AG10803 (cell line): Measurements from ENCODE around the gene TMEM63C.

ENCODE experiments used
- DNase-seq: peaks from one replicate; pipeline ENCODE4 v3.0.0; 2010; ENCODE audit warnings: low read depth
- H3K4me3 ChIP-seq: 2 replicates; pipeline ENCODE4 v1.5.1; 2011; ENCODE audit warnings: mild to moderate bottlenecking, low read length, control low read depth
- TF ChIP-seq, protein P1 (sequence below): conservative IDR thresholded peaks from 2 replicates; pipeline ENCODE4 v1.5.1; 2011; ENCODE audit warnings: mild to moderate bottlenecking, low read length, control low read depth, inconsistent platforms

TMEM63C gene

DNA sequence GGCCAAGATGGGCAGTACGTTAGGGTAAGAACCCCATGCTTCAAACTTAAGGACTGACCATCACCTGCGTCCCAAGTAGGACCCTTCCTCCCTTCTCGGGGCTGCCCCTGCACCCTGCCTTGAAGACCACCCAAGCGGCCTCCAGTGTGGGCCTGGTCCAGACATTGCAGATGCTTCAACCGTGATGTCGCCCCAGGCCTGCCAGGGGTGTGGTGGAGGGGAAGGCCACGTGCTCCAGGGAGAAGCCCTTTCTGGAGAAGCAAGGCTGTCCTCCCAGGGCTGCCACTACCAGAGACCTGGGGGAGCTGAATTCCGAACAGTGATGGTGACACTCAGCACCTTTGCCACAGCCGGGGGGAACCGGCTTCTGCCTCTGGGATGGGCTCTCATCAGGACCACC lies 76.1 kb downstream of the TMEM63C start:
- DNase-seq = no peak
- TF ChIP-seq, protein P1, sequence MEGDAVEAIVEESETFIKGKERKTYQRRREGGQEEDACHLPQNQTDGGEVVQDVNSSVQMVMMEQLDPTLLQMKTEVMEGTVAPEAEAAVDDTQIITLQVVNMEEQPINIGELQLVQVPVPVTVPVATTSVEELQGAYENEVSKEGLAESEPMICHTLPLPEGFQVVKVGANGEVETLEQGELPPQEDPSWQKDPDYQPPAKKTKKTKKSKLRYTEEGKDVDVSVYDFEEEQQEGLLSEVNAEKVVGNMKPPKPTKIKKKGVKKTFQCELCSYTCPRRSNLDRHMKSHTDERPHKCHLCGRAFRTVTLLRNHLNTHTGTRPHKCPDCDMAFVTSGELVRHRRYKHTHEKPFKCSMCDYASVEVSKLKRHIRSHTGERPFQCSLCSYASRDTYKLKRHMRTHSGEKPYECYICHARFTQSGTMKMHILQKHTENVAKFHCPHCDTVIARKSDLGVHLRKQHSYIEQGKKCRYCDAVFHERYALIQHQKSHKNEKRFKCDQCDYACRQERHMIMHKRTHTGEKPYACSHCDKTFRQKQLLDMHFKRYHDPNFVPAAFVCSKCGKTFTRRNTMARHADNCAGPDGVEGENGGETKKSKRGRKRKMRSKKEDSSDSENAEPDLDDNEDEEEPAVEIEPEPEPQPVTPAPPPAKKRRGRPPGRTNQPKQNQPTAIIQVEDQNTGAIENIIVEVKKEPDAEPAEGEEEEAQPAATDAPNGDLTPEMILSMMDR = no peak
- H3K4me3 ChIP-seq = no peak overlapping the region

DNA sequence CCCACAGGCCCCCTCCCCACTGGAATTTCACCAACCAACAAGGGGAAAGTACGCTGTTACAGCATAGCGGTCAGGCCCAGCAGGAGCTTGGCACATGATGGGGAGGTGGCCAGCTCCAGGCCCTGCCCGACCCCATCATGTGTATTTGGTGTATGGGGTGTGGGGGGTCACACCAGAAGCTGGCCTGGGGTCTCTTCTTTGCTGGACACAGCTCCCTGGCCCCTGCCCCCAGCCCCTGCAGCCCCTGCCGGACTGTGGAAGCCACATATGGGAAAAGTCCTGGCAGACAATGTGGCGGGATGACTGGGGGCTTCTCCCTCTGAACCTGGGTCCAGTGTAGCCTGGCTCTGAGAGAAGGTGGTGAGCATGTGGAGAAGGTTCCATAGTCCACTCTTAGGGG lies 77.0 kb downstream of the TMEM63C start:
- TF ChIP-seq, protein P1 = no peak
- no peak for DNase-seq
- H3K4me3 ChIP-seq = no peak overlapping the region

DNA sequence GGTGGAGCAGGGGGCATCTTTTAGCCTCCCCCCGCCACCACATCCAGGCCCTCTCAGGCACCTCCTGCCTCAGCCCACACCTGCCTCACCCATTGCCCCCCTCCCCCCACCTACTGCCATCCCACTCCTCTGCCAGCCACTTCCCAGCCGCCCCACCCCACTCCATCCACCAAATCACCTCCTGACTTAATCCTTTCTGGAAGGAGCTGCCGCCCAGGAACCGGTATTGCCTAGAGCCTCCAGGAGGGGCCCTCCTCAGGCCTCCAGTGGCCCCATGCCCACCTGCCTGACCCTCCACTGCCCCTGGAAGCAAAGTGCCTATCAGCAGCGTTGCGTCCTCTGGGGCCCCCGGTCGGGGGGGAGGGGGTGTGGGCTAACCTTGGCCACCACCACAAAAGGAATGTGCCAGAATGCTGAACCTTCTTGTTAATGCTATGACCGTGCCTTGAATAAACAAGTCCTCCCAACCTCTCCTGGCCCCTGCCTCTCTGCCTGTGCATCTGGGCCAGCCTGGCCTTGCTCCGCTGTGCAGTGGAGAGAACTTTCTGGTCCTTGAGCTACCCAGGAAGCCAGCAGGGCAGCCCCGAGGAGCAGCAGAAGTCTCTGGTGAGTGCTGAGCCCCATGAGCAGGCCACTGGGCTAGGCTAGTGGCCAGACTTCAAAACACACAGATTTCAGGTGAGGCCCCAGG lies 77.6 kb downstream of the TMEM63C start:
- DNase-seq = no peak
- TF ChIP-seq, protein P1 = no peak
- no peak overlapping the region for H3K4me3 ChIP-seq

DNA sequence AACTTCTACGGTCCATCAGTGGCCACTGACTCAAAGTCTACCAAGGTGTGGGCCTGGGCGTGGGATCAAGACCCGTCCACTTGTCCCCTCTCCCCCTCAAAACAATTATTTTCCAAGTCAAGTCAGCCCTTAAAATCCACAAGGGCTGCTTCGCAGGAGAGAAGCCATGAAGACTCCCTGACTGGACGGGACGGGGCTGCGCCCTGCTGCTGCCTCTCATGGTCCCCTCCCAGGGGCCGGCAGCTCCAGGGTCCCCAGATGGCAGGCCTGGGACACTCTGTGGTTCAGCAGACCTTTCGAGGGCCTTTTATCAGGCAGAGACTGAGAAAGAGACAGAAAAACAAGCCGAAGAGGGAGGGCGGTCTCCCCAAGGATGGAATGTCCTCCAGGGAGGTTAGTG lies 78.6 kb downstream of the TMEM63C start:
- DNase-seq = no peak
- TF ChIP-seq, protein P1 = no peak

DNA sequence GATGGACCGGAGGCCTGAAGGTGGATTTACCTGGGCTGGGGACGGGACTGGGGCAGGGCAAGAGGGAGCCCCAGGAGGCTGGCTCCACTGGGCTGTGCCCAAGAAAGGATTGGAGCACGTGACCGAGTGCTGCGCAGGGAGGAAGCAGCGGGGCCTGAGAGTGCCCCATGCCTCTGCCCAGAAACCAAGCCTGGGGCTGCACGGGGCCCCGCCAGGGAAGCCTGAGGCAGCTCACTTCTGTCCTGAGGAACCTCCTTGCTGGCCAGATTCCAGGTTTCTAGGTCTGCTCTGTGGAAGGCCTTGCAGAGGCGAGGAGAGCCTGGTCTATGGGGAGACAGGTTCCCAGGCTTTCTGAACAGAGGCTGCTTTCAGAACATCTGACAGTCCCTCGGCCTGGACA lies 79.0 kb downstream of the TMEM63C start:
- TF ChIP-seq, protein P1 = no peak
- no peak for DNase-seq

More for the DNA sequence above, 78.6 kb downstream of the TMEM63C start:
- no peak overlapping the region for H3K4me3 ChIP-seq

DNA sequence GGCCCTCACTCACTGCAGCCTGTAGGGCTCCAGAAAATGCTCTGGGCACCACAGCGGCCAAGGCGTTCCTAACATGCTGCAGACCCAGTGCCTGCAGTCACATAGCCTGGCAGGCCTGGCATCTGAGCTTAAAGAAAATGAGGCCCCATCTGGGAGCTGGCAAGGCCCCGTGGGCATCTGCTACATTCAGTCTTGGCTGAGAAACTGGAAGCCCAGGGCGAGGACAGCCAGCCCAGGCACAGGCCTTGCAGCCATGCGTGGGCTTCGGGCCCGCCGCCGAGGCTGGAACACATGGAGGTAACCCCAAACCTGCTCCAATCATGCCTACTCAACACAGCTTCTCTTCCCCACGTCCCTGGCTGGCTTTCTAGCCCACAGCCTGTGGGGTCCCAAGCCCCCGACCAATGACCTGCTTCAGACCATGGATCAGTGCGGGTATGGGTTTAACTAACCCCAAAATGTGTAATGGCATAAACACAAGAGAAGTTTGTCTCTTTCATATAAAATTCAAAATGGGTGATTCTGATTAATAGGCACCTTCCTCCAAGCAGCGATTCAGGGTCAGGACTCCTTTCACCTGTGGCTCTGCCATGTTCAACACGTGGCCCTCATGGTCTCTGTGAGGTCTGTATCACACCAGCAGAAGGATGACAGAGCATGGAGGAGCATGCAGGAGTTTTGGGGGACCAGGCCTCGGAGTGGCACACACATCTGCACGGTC lies 83.0 kb downstream of the TMEM63C start:
- TF ChIP-seq, protein P1 = no peak
- H3K4me3 ChIP-seq = no peak overlapping the region
- DNase-seq = no peak

More for the DNA sequence above, 79.0 kb downstream of the TMEM63C start:
- no peak overlapping the region for H3K4me3 ChIP-seq

DNA sequence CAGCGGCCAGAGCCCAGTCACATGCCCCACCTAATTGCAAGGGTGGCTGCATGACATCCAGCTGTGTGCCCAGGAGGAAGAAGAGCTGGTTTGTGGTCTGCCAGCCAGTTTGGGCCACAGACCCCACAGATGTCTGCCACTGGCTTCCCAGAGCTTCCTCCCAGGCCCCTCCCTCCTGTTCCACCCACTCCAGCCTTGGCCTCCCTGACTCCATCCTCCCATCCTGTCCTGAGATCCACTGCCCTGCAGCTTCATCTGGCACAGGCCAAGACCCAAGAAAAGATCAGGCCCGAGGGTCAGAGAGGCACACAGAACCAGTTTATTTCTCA lies 83.6 kb downstream of the TMEM63C start:
- TF ChIP-seq, protein P1 = no peak
- no peak for DNase-seq
- no peak overlapping the region for H3K4me3 ChIP-seq
